Activated naive CD8-positive, alpha-beta T cell (primary cell): ENCODE data around the gene GDPD4.

Experiments used
- H3K27ac Mint-ChIP-seq: one replicate; pipeline ENCODE4 v1.8.0; 2021; ENCODE audit warnings: mixed read lengths
- H3K27me3 Mint-ChIP-seq: one replicate; pipeline ENCODE4 v1.8.0; 2021; ENCODE audit warnings: mixed read lengths
- H3K36me3 Mint-ChIP-seq: one replicate; pipeline ENCODE4 v1.8.0; 2021; ENCODE audit warnings: mixed read lengths
- H3K4me1 Mint-ChIP-seq: one replicate; pipeline ENCODE4 v1.8.0; 2021; ENCODE audit warnings: low read depth, mixed read lengths
- H3K4me3 Mint-ChIP-seq: one replicate; pipeline ENCODE4 v1.8.0; 2021; ENCODE audit warnings: mild to moderate bottlenecking, mixed read lengths
- H3K9me3 Mint-ChIP-seq: one replicate; pipeline ENCODE4 v1.8.0; 2021; ENCODE audit warnings: low read depth, mixed read lengths

GDPD4 gene

DNA sequence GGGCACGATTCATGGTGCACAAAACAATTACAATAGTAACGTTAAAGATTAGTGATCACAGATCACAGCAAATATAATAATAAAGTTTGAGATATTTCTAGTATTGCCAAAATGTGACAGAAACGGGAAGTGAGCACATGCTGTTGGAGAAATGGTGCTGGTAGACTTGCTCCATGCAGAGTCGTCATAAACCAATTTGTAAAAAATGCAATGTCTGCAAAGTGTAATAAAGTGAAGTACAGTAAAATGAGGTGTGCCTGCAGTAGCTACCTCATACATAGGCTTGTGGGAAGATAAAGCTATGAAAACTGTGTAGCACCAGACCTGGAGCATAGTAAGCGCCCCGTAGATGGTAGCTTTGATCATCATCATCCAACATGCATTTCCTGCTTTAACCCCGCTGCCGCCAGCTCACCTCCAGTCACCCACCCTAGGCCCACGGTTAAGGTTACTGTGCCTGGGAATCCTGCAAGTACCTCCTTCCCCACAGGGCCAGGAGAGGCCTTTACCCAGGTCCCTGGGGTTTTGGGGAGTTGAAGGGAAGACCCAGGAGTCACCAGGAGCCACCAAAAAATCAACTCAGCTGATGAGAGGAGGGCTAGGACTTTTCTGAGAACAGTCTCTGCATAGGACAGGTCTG is 114.3 kb downstream of the GDPD4 start:
- H3K36me3 Mint-ChIP-seq: no peaks in the 10 kb centered on the region
- H3K27me3 Mint-ChIP-seq: no peaks in the 10 kb centered on the region
- H3K9me3 Mint-ChIP-seq: no peaks in the 10 kb centered on the region
- H3K27ac Mint-ChIP-seq: no peak overlapping the region
- H3K4me1 Mint-ChIP-seq: no peaks in the 10 kb centered on the region
- H3K4me3 Mint-ChIP-seq: no peak overlapping the region

DNA sequence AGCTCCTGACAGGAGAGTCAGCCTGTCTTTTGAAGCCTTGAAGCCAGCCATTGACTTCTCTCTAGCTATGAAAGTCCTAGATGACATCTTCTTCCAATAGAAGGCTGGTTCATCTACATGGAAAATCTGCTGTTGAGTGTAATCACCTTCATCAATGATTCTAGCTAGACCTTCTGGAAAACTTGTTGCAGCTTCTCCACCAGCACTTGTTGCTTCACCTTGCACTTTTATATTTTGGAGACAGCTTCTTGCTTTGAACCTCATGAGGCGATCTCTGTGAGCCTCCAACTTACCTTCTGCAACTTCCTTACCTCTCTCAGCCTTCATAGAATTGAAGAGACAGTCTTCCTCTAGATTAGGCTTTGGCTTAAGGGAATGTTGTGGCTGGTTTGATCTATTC is 115.2 kb downstream of the GDPD4 start:
- Mint-ChIP-seq H3K36me3 (no peaks in the 10 kb centered on the region), H3K27me3 (no peaks in the 10 kb centered on the region), H3K27ac (no peak overlapping the region), H3K9me3 (no peaks in the 10 kb centered on the region), H3K4me3 (no peak overlapping the region), H3K4me1 (no peaks in the 10 kb centered on the region)

DNA sequence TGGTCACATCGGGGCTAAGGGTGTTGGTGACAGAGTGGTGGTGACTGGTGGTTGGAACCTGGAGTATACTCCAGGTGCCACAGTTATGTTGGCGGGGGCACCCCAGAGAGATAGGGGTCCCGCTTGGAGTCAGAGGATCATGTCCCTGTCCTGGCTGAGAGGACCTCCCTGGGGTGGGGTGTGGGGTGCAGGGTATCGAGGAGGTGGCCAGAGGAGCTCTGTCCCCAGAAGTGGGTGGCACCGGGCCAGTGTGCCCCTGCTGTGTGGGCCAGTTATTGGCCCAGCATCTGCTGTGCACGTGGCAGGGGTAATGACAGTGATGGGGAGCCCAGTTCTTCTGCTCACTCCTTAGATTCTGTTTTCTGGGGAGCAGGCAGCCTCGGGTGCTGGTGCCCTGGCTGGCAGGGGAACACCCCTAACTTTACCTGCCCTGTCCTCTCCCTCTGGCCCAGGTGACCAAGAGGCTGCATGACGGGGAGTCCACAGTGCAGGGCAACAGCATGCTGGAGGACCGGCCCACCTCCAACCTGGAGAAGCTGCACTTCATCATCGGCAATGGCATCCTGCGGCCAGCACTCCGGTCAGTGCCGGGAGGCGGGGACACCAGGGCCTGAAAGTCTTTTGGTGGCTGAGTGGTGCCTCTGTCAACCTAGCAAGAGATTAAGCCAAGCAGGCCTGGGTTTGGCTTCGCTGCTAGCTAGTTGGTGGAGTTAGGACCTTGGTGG is 117.2 kb downstream of the GDPD4 start:
- H3K4me3 Mint-ChIP-seq: no peak overlapping the region
- no peak overlapping the region for H3K27ac Mint-ChIP-seq
- H3K4me1 Mint-ChIP-seq: no peaks in the 10 kb centered on the region

DNA sequence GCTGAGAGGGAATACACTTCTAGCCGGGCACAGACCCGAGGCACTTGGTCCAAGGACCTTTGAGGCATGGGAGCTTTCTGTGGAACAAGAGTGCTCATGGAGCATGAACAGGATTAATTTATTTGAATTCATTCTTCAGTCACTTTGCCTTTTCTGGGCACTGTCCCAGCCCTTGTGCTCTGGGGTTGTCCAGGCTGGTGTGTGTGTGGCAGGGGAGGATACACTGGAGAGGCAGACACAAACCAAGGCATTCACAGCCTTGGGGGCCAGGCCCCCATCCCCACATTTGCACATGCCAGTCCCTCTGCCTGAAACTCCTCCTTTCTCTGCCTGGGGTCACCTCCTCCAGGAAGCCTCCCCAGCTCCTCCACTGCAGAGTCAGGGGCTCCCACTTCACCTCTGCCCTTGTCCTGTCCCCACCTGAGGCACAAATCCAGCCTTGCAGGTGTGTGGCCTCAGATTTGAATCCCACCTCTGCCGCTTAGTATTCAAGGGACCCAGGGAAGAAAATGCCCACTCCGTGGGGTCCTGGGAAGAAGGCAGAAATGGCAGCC is 118.0 kb downstream of the GDPD4 start:
- H3K4me3 Mint-ChIP-seq: no peak overlapping the region
- H3K36me3 Mint-ChIP-seq: no peaks in the 10 kb centered on the region
- no peaks in the 10 kb centered on the region for H3K9me3 Mint-ChIP-seq
- H3K27ac Mint-ChIP-seq: no peak overlapping the region
- no peaks in the 10 kb centered on the region for H3K4me1 Mint-ChIP-seq
- H3K27me3 Mint-ChIP-seq: no peaks in the 10 kb centered on the region

More for the DNA sequence above, 117.2 kb downstream of the GDPD4 start:
- H3K9me3 Mint-ChIP-seq: no peaks in the 10 kb centered on the region
- no peaks in the 10 kb centered on the region for H3K27me3 Mint-ChIP-seq
- no peaks in the 10 kb centered on the region for H3K36me3 Mint-ChIP-seq

- Mint-ChIP-seq H3K27ac (no peak overlapping the region), H3K4me3 (no peak overlapping the region), H3K9me3 (no peaks in the 10 kb centered on the region), H3K36me3 (no peaks in the 10 kb centered on the region), H3K4me1 (peaks cover 2% of the 10 kb centered on the region), H3K27me3 (no peaks in the 10 kb centered on the region)
Measured at GRCh38 chr11:77182542-77183430, 118.7 kb downstream of the GDPD4 start.

GRCh38 chr11:77181799-77182541 is 119.5 kb downstream of the GDPD4 start:
- Mint-ChIP-seq H3K27me3 (no peaks in the 10 kb centered on the region), H3K9me3 (no peaks in the 10 kb centered on the region), H3K36me3 (no peaks in the 10 kb centered on the region), H3K4me1 (peaks cover 2% of the 10 kb centered on the region), H3K27ac (no peak overlapping the region), H3K4me3 (no peak overlapping the region)

DNA sequence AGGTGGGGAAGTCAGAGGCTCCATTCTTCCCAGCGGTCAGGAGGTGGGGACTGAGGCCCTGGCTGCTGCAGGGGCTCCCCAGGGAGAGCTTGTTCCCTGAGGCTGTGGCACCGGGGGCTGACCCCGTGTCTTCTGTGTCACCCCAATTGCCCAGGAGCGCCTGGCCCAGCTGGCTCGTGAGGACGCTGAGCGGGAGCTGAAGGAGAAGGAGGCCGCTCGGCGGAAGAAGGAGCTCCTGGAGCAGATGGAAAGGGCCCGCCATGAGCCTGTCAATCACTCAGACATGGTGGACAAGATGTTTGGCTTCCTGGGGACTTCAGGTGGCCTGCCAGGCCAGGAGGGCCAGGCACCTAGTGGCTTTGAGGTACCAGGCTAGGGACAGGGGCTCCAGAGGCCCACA is 120.3 kb downstream of the GDPD4 start:
- H3K9me3 Mint-ChIP-seq: no peaks in the 10 kb centered on the region
- peaks cover 2% of the 10 kb centered on the region for H3K4me1 Mint-ChIP-seq
- no peaks in the 10 kb centered on the region for H3K27me3 Mint-ChIP-seq
- H3K36me3 Mint-ChIP-seq: no peaks in the 10 kb centered on the region
- no peak overlapping the region for H3K27ac Mint-ChIP-seq
- no peak overlapping the region for H3K4me3 Mint-ChIP-seq

- H3K36me3 Mint-ChIP-seq: no peaks in the 10 kb centered on the region
- H3K9me3 Mint-ChIP-seq: no peaks in the 10 kb centered on the region
Measured at GRCh38 chr11:77180346-77180745, 121.1 kb downstream of the GDPD4 start.

GRCh38 chr11:77179681-77180080 is 121.8 kb downstream of the GDPD4 start:
- no peaks in the 10 kb centered on the region for H3K27me3 Mint-ChIP-seq
- H3K27ac Mint-ChIP-seq: no peak overlapping the region
- no peaks in the 10 kb centered on the region for H3K9me3 Mint-ChIP-seq
- no peak overlapping the region for H3K4me3 Mint-ChIP-seq
- H3K36me3 Mint-ChIP-seq: no peaks in the 10 kb centered on the region
- peaks cover 4% of the 10 kb centered on the region for H3K4me1 Mint-ChIP-seq

More at GRCh38 chr11:77180346-77180745, 121.1 kb downstream of the GDPD4 start:
- no peaks in the 10 kb centered on the region for H3K27me3 Mint-ChIP-seq
- no peak overlapping the region for H3K4me3 Mint-ChIP-seq
- no peak overlapping the region for H3K27ac Mint-ChIP-seq
- peaks cover 4% of the 10 kb centered on the region for H3K4me1 Mint-ChIP-seq

- H3K27me3 Mint-ChIP-seq: no peaks in the 10 kb centered on the region
- no peaks in the 10 kb centered on the region for H3K36me3 Mint-ChIP-seq
- H3K4me1 Mint-ChIP-seq: peaks cover 4% of the 10 kb centered on the region
- H3K27ac Mint-ChIP-seq: no peak overlapping the region
- H3K9me3 Mint-ChIP-seq: no peaks in the 10 kb centered on the region
- no peak overlapping the region for H3K4me3 Mint-ChIP-seq
Measured at GRCh38 chr11:77179048-77179447, 122.4 kb downstream of the GDPD4 start.

GRCh38 chr11:77178150-77178549 is 123.3 kb downstream of the GDPD4 start:
- peaks cover 4% of the 10 kb centered on the region for H3K4me1 Mint-ChIP-seq
- H3K4me3 Mint-ChIP-seq: no peak overlapping the region
- no peaks in the 10 kb centered on the region for H3K36me3 Mint-ChIP-seq
- no peaks in the 10 kb centered on the region for H3K9me3 Mint-ChIP-seq
- no peaks in the 10 kb centered on the region for H3K27me3 Mint-ChIP-seq
- no peak overlapping the region for H3K27ac Mint-ChIP-seq

- no peak overlapping the region for H3K27ac Mint-ChIP-seq
- H3K9me3 Mint-ChIP-seq: no peaks in the 10 kb centered on the region
- H3K36me3 Mint-ChIP-seq: no peaks in the 10 kb centered on the region
- H3K27me3 Mint-ChIP-seq: no peaks in the 10 kb centered on the region
- no peak overlapping the region for H3K4me3 Mint-ChIP-seq
- H3K4me1 Mint-ChIP-seq: peaks cover 4% of the 10 kb centered on the region
Measured at GRCh38 chr11:77176996-77177395, 124.5 kb downstream of the GDPD4 start.

DNA sequence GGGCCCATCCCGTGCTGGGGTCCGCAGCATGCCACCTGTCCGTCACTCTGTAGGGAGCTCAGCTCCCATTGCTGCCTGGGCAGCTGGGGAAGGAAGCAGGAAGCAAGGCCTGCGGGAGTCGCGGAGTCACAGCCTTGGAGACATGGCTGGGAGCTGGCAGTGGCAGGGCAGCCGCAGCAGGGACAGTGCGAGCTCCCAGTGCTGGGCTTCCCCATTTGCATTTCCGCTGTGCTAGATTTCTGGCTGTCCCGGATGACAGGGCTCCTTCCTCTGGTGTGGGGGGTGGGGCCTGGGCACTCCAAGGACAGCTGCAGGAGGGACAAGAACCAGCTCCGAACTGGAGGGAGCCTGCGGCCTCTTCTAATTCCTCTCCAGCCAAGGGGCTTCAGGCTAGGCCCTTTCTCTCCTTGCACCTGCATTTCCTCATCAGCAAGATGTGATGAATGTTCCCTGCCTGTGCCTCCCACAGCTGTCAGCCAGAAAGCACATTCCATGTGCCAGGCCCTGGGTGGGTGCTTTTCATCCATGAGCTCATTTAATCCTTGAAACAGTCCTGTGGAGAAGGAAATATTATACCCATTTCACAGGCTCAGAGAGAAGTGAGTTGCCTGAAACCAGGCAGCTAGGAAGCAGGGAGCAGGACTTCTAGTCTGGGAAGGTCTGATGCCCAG is 125.5 kb downstream of the GDPD4 start:
- H3K4me1 Mint-ChIP-seq: peaks cover 4% of the 10 kb centered on the region
- H3K9me3 Mint-ChIP-seq: no peaks in the 10 kb centered on the region
- no peaks in the 10 kb centered on the region for H3K27me3 Mint-ChIP-seq
- H3K27ac Mint-ChIP-seq: no peak overlapping the region
- no peak overlapping the region for H3K4me3 Mint-ChIP-seq
- H3K36me3 Mint-ChIP-seq: no peaks in the 10 kb centered on the region
